ENCODE results near the gene LRRC26.

GRCh38 chr9:137201205-137201868 lies 31.5 kb upstream of the LRRC26 start:
- no peak for TF ChIP-seq POLR2A (IDR thresholded peaks at IDR 0.05)
- TF ChIP-seq CTCF (IDR thresholded peaks at IDR 0.05) = no peak
